Liver (tissue), 9 donors: ENCODE data around the gene HOXA3. TPM values are rescaled to one million over a fixed set of nuclear protein-coding genes. Genes with fewer than 3 reads are reported as not detected.

Experiments
- DNase-seq: peaks from one replicate; pipeline ENCODE4 v3.0.0-alpha.2; 2017; ENCODE audit warnings: low spot score
- H3K27ac ChIP-seq, 2 donors: one replicate each; pipeline ENCODE4 v1.7.0; 2013; ENCODE audit warnings: inconsistent platforms in 2 of 2, low read length in 2 of 2, control low read depth in 1 of 2, low read depth in 1 of 2, mild to moderate bottlenecking in 1 of 2
- H3K27me3 ChIP-seq, 4 donors: one replicate each; pipeline versions ENCODE4 v1.6.1 to v1.7.0; 2013; ENCODE audit warnings: low read length in 3 of 4, inconsistent platforms in 1 of 4, mild to moderate bottlenecking in 1 of 4, moderate library complexity in 1 of 4; ENCODE audit not compliant: control insufficient read depth in 4 of 4, insufficient read depth in 4 of 4
- H3K36me3 ChIP-seq, 4 donors: one replicate each; pipeline versions ENCODE4 v1.6.1 to v1.7.0; 2013; ENCODE audit warnings: low read length in 3 of 4, mild to moderate bottlenecking in 3 of 4, low read depth in 1 of 4, moderate library complexity in 1 of 4; ENCODE audit not compliant: control insufficient read depth in 4 of 4, insufficient read depth in 3 of 4
- H3K4me1 ChIP-seq, 4 donors: one replicate each; pipeline versions ENCODE4 v1.6.1 to v1.7.0; 2013; ENCODE audit warnings: low read length in 3 of 4, mild to moderate bottlenecking in 3 of 4, moderate library complexity in 1 of 4; ENCODE audit not compliant: control insufficient read depth in 4 of 4, insufficient read depth in 4 of 4
- H3K4me3 ChIP-seq, 3 donors: one replicate each; pipeline versions ENCODE4 v1.6.1 to v1.7.0; 2013; ENCODE audit warnings: low read length in 3 of 3, control low read depth in 1 of 3, low read depth in 1 of 3, mild to moderate bottlenecking in 1 of 3
- H3K9ac ChIP-seq, 2 donors: one replicate each; pipeline ENCODE4 v1.7.0; 2013; ENCODE audit warnings: low read length in 2 of 2, mild to moderate bottlenecking in 2 of 2, moderate library complexity in 2 of 2, control low read depth in 1 of 2, low read depth in 1 of 2
- H3K9me3 ChIP-seq, 4 donors: one replicate each; pipeline versions ENCODE4 v1.6.1 to v1.7.0; 2013; ENCODE audit warnings: low read length in 3 of 4; ENCODE audit not compliant: control insufficient read depth in 4 of 4
- ATF3 ChIP-seq: IDR thresholded peaks from 2 replicates; pipeline ENCODE4 v1.6.1; 2016; ENCODE audit warnings: antibody characterized with exemption
- CTCF ChIP-seq: fragments of 150-350 bp; IDR thresholded peaks from 2 replicates; pipeline ENCODE4 v1.5.1; 2017; ENCODE audit warnings: improper control_type of control experiment, low read depth, low read length; ENCODE audit not compliant: missing input control
- EGR1 ChIP-seq, 2 donors: IDR thresholded peaks; 2 replicates each; pipeline ENCODE4 v1.6.1; 2016 to 2018; ENCODE audit warnings: antibody characterized with exemption in 2 of 2, low read depth in 2 of 2
- FOXA1 ChIP-seq: IDR thresholded peaks from 2 replicates; pipeline ENCODE4 v1.6.1; 2016; ENCODE audit warnings: antibody characterized with exemption
- FOXA2 ChIP-seq: IDR thresholded peaks from 2 replicates; pipeline ENCODE4 v1.6.1; 2016; ENCODE audit warnings: antibody characterized with exemption
- GABPA ChIP-seq, 2 donors: IDR thresholded peaks in 1 of 2; conservative IDR thresholded peaks in 1 of 2; 2 replicates each; pipeline ENCODE4 v1.6.1; 2016; ENCODE audit warnings: antibody characterized with exemption in 2 of 2, mild to moderate bottlenecking in 1 of 2, moderate library complexity in 1 of 2
- HNF4A ChIP-seq, 2 donors: conservative IDR thresholded peaks; 2 replicates each; pipeline ENCODE4 v1.6.1; 2016; ENCODE audit warnings: antibody characterized with exemption in 2 of 2, mild to moderate bottlenecking in 2 of 2
- HNF4G ChIP-seq: IDR thresholded peaks from 2 replicates; pipeline ENCODE4 v1.6.1; 2016; ENCODE audit warnings: antibody characterized with exemption
- JUND ChIP-seq, 2 donors: IDR thresholded peaks; 2 replicates each; pipeline ENCODE4 v1.6.1; 2016; ENCODE audit warnings: antibody characterized with exemption in 2 of 2
- MAX ChIP-seq: IDR thresholded peaks from 2 replicates; pipeline ENCODE4 v1.6.1; 2016; ENCODE audit warnings: antibody characterized with exemption
- NR2F2 ChIP-seq: IDR thresholded peaks from 2 replicates; pipeline ENCODE4 v1.6.1; 2016; ENCODE audit warnings: antibody characterized with exemption
- RAD21 ChIP-seq, 2 donors: IDR thresholded peaks; 2 replicates each; pipeline ENCODE4 v1.6.1; 2016; ENCODE audit warnings: antibody characterized with exemption in 2 of 2, mild to moderate bottlenecking in 2 of 2
- REST ChIP-seq: IDR thresholded peaks from 2 replicates; pipeline ENCODE4 v1.6.1; 2016; ENCODE audit warnings: antibody characterized with exemption, mild to moderate bottlenecking
- RXRA ChIP-seq, 2 donors: IDR thresholded peaks; 2 replicates each; pipeline ENCODE4 v1.6.1; 2017 to 2018; ENCODE audit warnings: antibody characterized with exemption in 2 of 2, mild to moderate bottlenecking in 1 of 2
- SP1 ChIP-seq: IDR thresholded peaks from 2 replicates; pipeline ENCODE4 v1.6.1; 2018; ENCODE audit warnings: antibody characterized with exemption, mild to moderate bottlenecking
- TAF1 ChIP-seq: conservative IDR thresholded peaks from 2 replicates; pipeline ENCODE4 v1.6.1; 2016; ENCODE audit warnings: antibody characterized with exemption, mild to moderate bottlenecking
- YY1 ChIP-seq: IDR thresholded peaks from 2 replicates; pipeline ENCODE4 v1.6.1; 2016; ENCODE audit warnings: antibody characterized with exemption, mild to moderate bottlenecking
- ZBTB33 ChIP-seq: IDR thresholded peaks from 2 replicates; pipeline ENCODE4 v1.6.1; 2016; ENCODE audit warnings: antibody characterized with exemption
- WGBS: extraction: QIAGEN DNeasy Blood & Tissue Kit; methylation state at CpG from one replicate; pipeline ENCODE4 v1.1.7; 2013; 5-methylcytosine and 5-hydroxymethylcytosine counted together
- polyA plus RNA-seq, 2 donors: library from polyadenylated mRNA; stranded (reverse) in 1 of 2; unstranded in 1 of 2; fragments of 200-250 nt in 1 of 2; fragments of >200 nt in 1 of 2; fragmentation: Nextera tagmentation in 1 of 2; extraction: Ambion mirVana in 1 of 2; gene quantifications; one replicate each; pipeline versions ENCODE4 v1.2.1 to v1.2.3, GENCODE V29; 2013 to 2015
- total RNA-seq, 2 donors: library from RNA; depleted of rRNA; stranded (reverse); fragments of >200 nt; gene quantifications; one replicate each; pipeline ENCODE4 v1.2.3, GENCODE V29; 2014
- donor health status: healthy.
- donor health status: healthy.
- donor health status: healthy.
- donor health status: healthy.
- donor health status: healthy.

Gene HOXA3
- total and polyA plus RNA-seq, 4 donors: 0.11 to 0.28 (median 0.20) TPM

GRCh38 chr7:27194686-27195379 lies 42.5 kb upstream of the HOXA3 start:
- no peaks in the 10 kb centered on the region for H3K36me3 ChIP-seq
- peaks cover 10 to 26% (median 20%) of the 10 kb centered on the region in 4 donors for H3K4me1 ChIP-seq
- WGBS: 24% methylated on average over 9 of the region's 9 CpGs
- no peak overlapping the region for H3K27ac ChIP-seq
- H3K4me3 ChIP-seq: no peak overlapping the region
- no peak for DNase-seq
- no peak for TF ChIP-seq ATF3
- no peak for TF ChIP-seq TAF1
- no peak for TF ChIP-seq HNF4A (conservative IDR thresholded peaks at IDR 0.05)
- no peak for TF ChIP-seq REST
- TF ChIP-seq FOXA2: no peak
- no peak for TF ChIP-seq MAX
- no peak for TF ChIP-seq ZBTB33
- TF ChIP-seq CTCF: no peak
- no peak for TF ChIP-seq FOXA1
- TF ChIP-seq JUND (IDR thresholded peaks at IDR 0.05): no peak
- TF ChIP-seq HNF4G: no peak
- no peak for TF ChIP-seq EGR1 (IDR thresholded peaks at IDR 0.05; ENCODE audit: low read depth in 2 of 2)
- no peak for TF ChIP-seq NR2F2
- no peak for TF ChIP-seq GABPA (IDR thresholded peaks at IDR 0.05 in 1 of 2, conservative IDR thresholded peaks at IDR 0.05 in 1 of 2)
- no peak for TF ChIP-seq RXRA (IDR thresholded peaks at IDR 0.05)
- no peak for TF ChIP-seq YY1
- no peak for TF ChIP-seq SP1
- no peak for TF ChIP-seq RAD21 (IDR thresholded peaks at IDR 0.05)
- H3K27me3 ChIP-seq: peaks cover 9 to 50% (median 27%) of the 10 kb centered on the region in 4 donors
- peaks cover 0 to 10% (median under 1%) of the 10 kb centered on the region in 4 donors for H3K9me3 ChIP-seq
- H3K9ac ChIP-seq: no peak overlapping the region
